HL-60 (cell line): ENCODE results near the gene ZNG1B.
"Not testable (repeated sequence)": the region's sequence is repeated elsewhere in the genome, so short reads cannot be mapped to it uniquely, and the experiment has no call there.

ENCODE experiments used
- CTCF ChIP-seq: IDR thresholded peaks from one replicate; pipeline ENCODE4 v1.5.1; 2011; ENCODE audit warnings: low read length, control low read depth, inconsistent platforms; ENCODE audit not compliant: insufficient read depth
- GABPA ChIP-seq: IDR thresholded peaks from 2 replicates; pipeline ENCODE4 v1.6.1; 2012; ENCODE audit warnings: low read depth
- POLR2AphosphoS5 ChIP-seq: IDR thresholded peaks from 2 replicates; pipeline ENCODE4 v1.6.1; 2012; ENCODE audit warnings: low read depth

- not testable (repeated sequence) for TF ChIP-seq CTCF, POLR2AphosphoS5, GABPA
These were observed 90.0 kb downstream of the ZNG1B start for GRCh38 chr2:113527350-113528045.
